IMR-90 (cell line): ENCODE data around the gene CPED1. TPM values are rescaled to one million over a fixed set of nuclear protein-coding genes. Genes with fewer than 3 reads are reported as not detected.
A peak's percentile ranks its signal among the peaks of the same experiment; 100 is the strongest.

ENCODE experiments used
- ATAC-seq: fragments of 200-7000 bp; cut with Tn5 transposase; 2 replicates; pipeline ENCODE4 v1.9.1; 2020; ENCODE audit warnings: low read depth, mild to moderate bottlenecking, moderate library complexity
- BruUV-seq: library from RNA; stranded (reverse); fragments of 400-500 nt; replicated peaks from 2 replicates; lab custom pipeline; 2021; lab: Mats Ljungman, UMichigan
- CTCF ChIA-PET: fragments of 300-600 bp; formaldehyde crosslinking; extraction: SDS; loops from one replicate; lab custom pipeline; 2021; ENCODE audit warnings: antibody characterized with exemption; lab: Yijun Ruan, JAX
- POLR2A ChIA-PET: fragments of 300-600 bp; sonication (Branson Sonifier 250); formaldehyde crosslinking; loops from one replicate; lab custom pipeline; 2022; ENCODE audit warnings: antibody characterized with exemption; ENCODE audit not compliant: unreplicated experiment; lab: Charles Lee
- DNase-seq: peaks from one replicate; pipeline ENCODE4 v3.0.0; 2013
- H2AFZ ChIP-seq: replicated peaks from 2 replicates; pipeline ENCODE3; 2013; ENCODE audit warnings: low read length, mild to moderate bottlenecking; ENCODE audit not compliant: poor library complexity
- H2AK5ac ChIP-seq: 2 replicates; pipeline ENCODE4 v1.6.1; 2013; ENCODE audit warnings: low read depth, low read length, inconsistent platforms
- H2AK9ac ChIP-seq: replicated peaks from 2 replicates; pipeline ENCODE3; 2013; ENCODE audit warnings: mild to moderate bottlenecking, low read depth, low read length, moderate library complexity; ENCODE audit not compliant: poor library complexity
- H2BK120ac ChIP-seq: 2 replicates; pipeline ENCODE4 v1.6.1; 2013; ENCODE audit warnings: low read depth, low read length, inconsistent platforms
- H2BK15ac ChIP-seq: 3 replicates; pipeline ENCODE4 v1.6.1; 2013; ENCODE audit warnings: low read depth, low read length, inconsistent platforms
- H2BK20ac ChIP-seq: 2 replicates; pipeline ENCODE4 v1.6.1; 2013; ENCODE audit warnings: low read depth, mild to moderate bottlenecking, inconsistent platforms, low read length, moderate library complexity
- H2BK5ac ChIP-seq: 2 replicates; pipeline ENCODE4 v1.6.1; 2013; ENCODE audit warnings: mild to moderate bottlenecking, low read depth, low read length, inconsistent platforms; ENCODE audit not compliant: poor library complexity, severe bottlenecking
- H3K14ac ChIP-seq: replicated peaks from 2 replicates; pipeline ENCODE4 v1.6.1; 2013; ENCODE audit warnings: low read depth, low read length, inconsistent platforms
- H3K18ac ChIP-seq: 2 replicates; pipeline ENCODE4 v1.6.1; 2013; ENCODE audit warnings: low read depth, low read length, control low read depth
- H3K23ac ChIP-seq: 2 replicates; pipeline ENCODE4 v1.6.1; 2013; ENCODE audit warnings: low read depth, low read length, inconsistent platforms
- H3K27ac ChIP-seq: 2 replicates; pipeline ENCODE4 v1.5.1; 2013; ENCODE audit warnings: mild to moderate bottlenecking, control low read depth, low read length; ENCODE audit not compliant: insufficient read depth
- H3K27me3 ChIP-seq: 2 replicates; pipeline ENCODE4 v1.6.1; 2013; ENCODE audit warnings: low read length; ENCODE audit not compliant: control insufficient read depth, insufficient read depth
- H3K36me3 ChIP-seq: 2 replicates; pipeline ENCODE4 v1.6.1; 2013; ENCODE audit warnings: low read length, mixed read lengths; ENCODE audit not compliant: control insufficient read depth, insufficient read depth
- H3K4ac ChIP-seq: 2 replicates; pipeline ENCODE4 v1.6.1; 2013; ENCODE audit warnings: low read depth, low read length, inconsistent platforms
- H3K4me1 ChIP-seq: 2 replicates; pipeline ENCODE4 v1.6.1; 2013; ENCODE audit warnings: low read length, mixed read lengths; ENCODE audit not compliant: control insufficient read depth, insufficient read depth
- H3K4me2 ChIP-seq: 2 replicates; pipeline ENCODE4 v1.6.1; 2013; ENCODE audit warnings: low read depth, mild to moderate bottlenecking, control low read depth, low read length, moderate library complexity
- H3K4me3 ChIP-seq: 2 replicates; pipeline ENCODE4 v1.5.1; 2013; ENCODE audit warnings: low read depth, mild to moderate bottlenecking, control low read depth, low read length, moderate library complexity; ENCODE audit not compliant: insufficient read depth
- H3K56ac ChIP-seq: 2 replicates; pipeline ENCODE4 v1.6.1; 2013; ENCODE audit warnings: low read length, inconsistent platforms; ENCODE audit not compliant: insufficient read depth; ENCODE audit errors: extremely low read depth
- H3K79me1 ChIP-seq, 2 experiments: 2 replicates each; pipeline ENCODE4 v1.6.1; 2013; ENCODE audit warnings: low read length in 2 of 2, inconsistent platforms in 1 of 2, low read depth in 1 of 2
- H3K9ac ChIP-seq: 2 replicates; pipeline ENCODE4 v1.6.1; 2013; ENCODE audit warnings: low read depth, low read length, control low read depth
- H3K9me1 ChIP-seq: 2 replicates; pipeline ENCODE4 v1.6.1; 2013; ENCODE audit warnings: low read length, inconsistent platforms; ENCODE audit not compliant: insufficient read depth
- H3K9me3 ChIP-seq: 2 replicates; pipeline ENCODE4 v1.6.1; 2013; ENCODE audit warnings: low read length; ENCODE audit not compliant: control insufficient read depth, insufficient read depth
- H4K20me1 ChIP-seq: 2 replicates; pipeline ENCODE4 v1.6.1; 2013; ENCODE audit warnings: low read length, inconsistent platforms; ENCODE audit not compliant: insufficient read depth
- H4K5ac ChIP-seq: 2 replicates; pipeline ENCODE4 v1.6.1; 2013; ENCODE audit warnings: mild to moderate bottlenecking, low read depth, low read length, control low read depth
- H4K8ac ChIP-seq, 2 experiments: 2 replicates each; pipeline ENCODE4 v1.6.1; 2013; ENCODE audit warnings: low read depth in 2 of 2, low read length in 2 of 2, control low read depth in 1 of 2, inconsistent platforms in 1 of 2
- H4K91ac ChIP-seq: 2 replicates; pipeline ENCODE4 v1.6.1; 2013; ENCODE audit warnings: low read depth, low read length, inconsistent platforms; ENCODE audit not compliant: insufficient read depth
- CEBPB ChIP-seq: IDR thresholded peaks from 2 replicates; pipeline ENCODE4 v1.6.1; 2012; ENCODE audit warnings: low read depth, low read length, improper control_type of control experiment
- CHD1 ChIP-seq: IDR thresholded peaks from 2 replicates; pipeline ENCODE4 v1.6.1; 2012; ENCODE audit warnings: low read depth, low read length, improper control_type of control experiment
- CTCF ChIP-seq: conservative IDR thresholded peaks from 2 replicates; pipeline ENCODE4 v1.5.1; 2012; ENCODE audit warnings: mild to moderate bottlenecking, low read depth, low read length, improper control_type of control experiment
- NFE2L2 ChIP-seq: fragments of 150-350 bp; IDR thresholded peaks from 2 replicates; pipeline ENCODE4 v1.6.1; 2016; ENCODE audit warnings: low read depth, mild to moderate bottlenecking, low read length
- RCOR1 ChIP-seq: IDR thresholded peaks from 2 replicates; pipeline ENCODE4 v1.6.1; 2012; ENCODE audit warnings: mild to moderate bottlenecking, low read length, improper control_type of control experiment; ENCODE audit not compliant: insufficient replicate concordance
- SMC3 ChIP-seq: fragments of 150-350 bp; IDR thresholded peaks from 2 replicates; pipeline ENCODE4 v1.6.1; 2016; ENCODE audit warnings: low read depth, mild to moderate bottlenecking, antibody characterized with exemption, low read length, moderate library complexity
- WGBS, 2 experiments: methylation state at CpG; one replicate each; pipeline versions ENCODE4 v1.1.5 to v1.1.7; 2013; ENCODE audit warnings: missing lambda C conversion rate in 2 of 2; ENCODE audit not compliant: insufficient read length in 1 of 2; ENCODE audit errors: extremely low coverage in 2 of 2; 5-methylcytosine and 5-hydroxymethylcytosine counted together
- dilution Hi-C: fragments of 300-500 bp; cut with HindIII; formaldehyde crosslinking; loops from one replicate; pipeline ENCODE4 v1.14.3; 2018; ENCODE audit warnings: low sequenced_read_pairs; ENCODE audit not compliant: unreplicated experiment
- in situ Hi-C: fragments of 300-500 bp; cut with MboI; formaldehyde crosslinking; loops from 3 replicates; pipeline ENCODE4 v1.14.3; 2019; ENCODE audit warnings: low sequenced_read_pairs, inconsistent platforms, mixed read lengths
- intact Hi-C: fragments of 100-400 bp; cut with micrococcal nuclease; formaldehyde crosslinking; loops from 2 replicates; pipeline ENCODE4 v1.10.0; 2022
- polyA plus RNA-seq, 3 experiments: library from polyadenylated mRNA; depleted of rRNA; stranded (reverse); fragments of >200 nt; gene quantifications; 2 replicates each; pipeline ENCODE4 v1.2.3, GENCODE V29; 2012; ENCODE audit warnings: low replicate concordance in 1 of 3
- total RNA-seq: library from RNA; depleted of rRNA; stranded (reverse); fragments of >200 nt; gene quantifications from 2 replicates; pipeline ENCODE4 v1.2.3, GENCODE V29; 2012

Gene CPED1
- total and polyA plus RNA-seq, 2 of the 4 experiments (the other 2 are of a cell fraction) = 31.2 to 96.8 TPM

DNA sequence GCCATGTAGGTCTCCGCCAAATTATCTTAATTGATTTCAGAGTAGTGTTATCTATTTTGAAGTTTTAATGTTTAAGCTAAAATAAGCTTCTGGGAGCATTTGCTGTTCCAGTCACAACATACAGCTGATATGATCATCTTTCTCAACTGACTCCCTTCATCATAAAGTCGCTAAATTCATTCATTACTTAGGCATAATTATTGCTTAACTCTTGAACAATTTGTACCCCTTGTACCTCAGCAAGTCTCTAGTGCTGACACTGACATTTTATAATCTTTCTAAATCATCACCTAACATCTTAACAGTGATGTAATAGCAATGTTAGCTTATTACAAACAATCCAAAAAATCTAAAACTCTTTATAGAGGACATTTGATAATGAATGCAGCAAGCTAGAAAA lies 286.0 kb downstream of the CPED1 start:
- Histone ChIP-seq H3K27me3 (no peaks in the 10 kb centered on the region), H3K4ac (no peak overlapping the region), H3K18ac (no peak overlapping the region), H2AK9ac (no peak overlapping the region), H3K23ac (no peak overlapping the region), H3K56ac (no peak overlapping the region), H2BK120ac (no peak overlapping the region), H3K79me1 (peaks cover 2 to 4% of the 10 kb centered on the region in 2 experiments; a peak in 1 of 4 replicates), H3K14ac (no peak overlapping the region), H3K9ac (no peak overlapping the region), H3K36me3 (0 out of 2 replicates have a peak, but pooled peaks cover 1% of the 10 kb centered on the region), H4K5ac (no peak overlapping the region), H2BK5ac (no peak overlapping the region), H3K9me3 (no peaks in the 10 kb centered on the region), H3K4me1 (peaks cover 4% of the 10 kb centered on the region), H2AK5ac (no peak overlapping the region), H4K91ac (no peak overlapping the region), H2BK15ac (no peak overlapping the region), H4K8ac (no peak overlapping the region), H2AFZ (no peak overlapping the region), H3K4me2 (no peak overlapping the region), H3K27ac (no peak overlapping the region), H2BK20ac (no peak overlapping the region), H4K20me1 (no peaks in the 10 kb centered on the region), H3K4me3 (no peak overlapping the region), H3K9me1 (no peaks in the 10 kb centered on the region; the same call in 1 of the 2 replicates)
- intact Hi-C loops = loop anchor here (5.0 kb wide), 1 partner anchor 97 kb away; no protein-coding TSS in a partner anchor
- dilution Hi-C loops = no loop called here
- ChIA-PET CTCF (interaction anchor here (1.0 kb wide), 1 partner anchor 15 kb away, joined by 3 read pairs; no protein-coding TSS in a partner anchor), POLR2A (no interaction called here)
- WGBS, 2 experiments = no CpG with 5 or more reads among the region's 2 CpGs
- no TSS peak for BruUV-seq
- ATAC-seq (no peak), DNase-seq (no peak)
- in situ Hi-C loops = no loop called here
- TF ChIP-seq CTCF (no peak), CEBPB (peak; percentile 9; the same call in 1 of the 2 replicates), CHD1 (no peak), NFE2L2 (no peak), RCOR1 (no peak), SMC3 (no peak)
